IPS DF 6.9 (cell line): ENCODE results near the gene AMY1B.
"Not testable (repeated sequence)": the region's sequence is repeated elsewhere in the genome, so short reads cannot be mapped to it uniquely, and the experiment has no call there.

Source experiments
- DNase-seq: peaks from one replicate; pipeline ENCODE4 v3.0.0-alpha.2; 2013; ENCODE audit warnings: low read depth, low spot score
- H3K27ac ChIP-seq: one replicate; pipeline ENCODE4 v1.5.1; 2013; ENCODE audit warnings: low read length, control low read depth
- H3K27me3 ChIP-seq: 2 replicates; pipeline ENCODE4 v1.6.1; 2013; ENCODE audit warnings: mild to moderate bottlenecking, low read length; ENCODE audit not compliant: control insufficient read depth, insufficient read depth
- H3K36me3 ChIP-seq: 2 replicates; pipeline ENCODE4 v1.6.1; 2013; ENCODE audit warnings: low read length; ENCODE audit not compliant: control insufficient read depth, insufficient read depth
- H3K4me1 ChIP-seq: 2 replicates; pipeline ENCODE4 v1.6.1; 2013; ENCODE audit warnings: low read length; ENCODE audit not compliant: control insufficient read depth, insufficient read depth
- H3K4me3 ChIP-seq: 2 replicates; pipeline ENCODE4 v1.5.1; 2013; ENCODE audit warnings: mild to moderate bottlenecking, low read length
- H3K9me3 ChIP-seq: 2 replicates; pipeline ENCODE4 v1.6.1; 2013; ENCODE audit warnings: low read length, inconsistent platforms; ENCODE audit not compliant: control insufficient read depth, insufficient read depth
- WGBS: extraction: QIAGEN DNeasy Blood & Tissue Kit; methylation state at CpG from one replicate; pipeline ENCODE4 v1.1.7; 2013; ENCODE audit warnings: mixed read lengths, missing lambda C conversion rate; ENCODE audit not compliant: insufficient read length, insufficient coverage; 5-methylcytosine and 5-hydroxymethylcytosine counted together

AMY1B gene

GRCh38 chr1:103697430-103697829 is 1.4 kb upstream of the AMY1B start:
- not testable (repeated sequence) for H3K27ac ChIP-seq, H3K4me1 ChIP-seq, DNase-seq, H3K36me3 ChIP-seq, H3K9me3 ChIP-seq, H3K27me3 ChIP-seq, H3K4me3 ChIP-seq
- WGBS, result no CpG with 5 or more reads among the region's 6 CpGs

DNA sequence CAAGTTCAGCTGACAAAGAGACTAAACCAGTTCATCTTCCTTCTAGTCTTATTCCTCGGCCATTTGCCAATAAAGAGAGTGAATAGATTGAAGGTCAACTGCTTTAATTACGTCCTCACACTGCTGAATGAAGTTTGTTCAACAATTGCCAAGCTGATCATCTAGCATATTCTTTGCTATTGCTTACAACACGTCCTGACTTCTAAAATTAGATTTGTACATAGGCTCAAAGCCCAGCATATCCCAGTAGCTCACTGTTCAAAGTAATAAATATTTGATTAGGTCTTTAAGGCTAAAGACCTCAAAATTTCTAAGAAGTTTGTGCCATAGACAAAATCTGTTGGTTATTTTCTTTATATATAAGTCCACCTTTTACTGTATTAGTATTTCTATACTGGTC is 19.7 kb downstream of the AMY1B start:
- WGBS, result no CpG with 5 or more reads among the region's 3 CpGs
- not testable (repeated sequence) for H3K27ac ChIP-seq, H3K4me3 ChIP-seq, H3K36me3 ChIP-seq, H3K27me3 ChIP-seq, H3K4me1 ChIP-seq, DNase-seq, H3K9me3 ChIP-seq

GRCh38 chr1:103655460-103655859 is 40.5 kb downstream of the AMY1B start, which contains the start of gene AMY1A:
AMY1A (plus strand) TSS chr1:103655760; CDS start chr1:103656331, 571 bp downstream.
- no CpG with 5 or more reads among the region's 5 CpGs for WGBS
- H3K27me3 ChIP-seq, H3K9me3 ChIP-seq, H3K4me3 ChIP-seq, H3K27ac ChIP-seq, DNase-seq, H3K4me1 ChIP-seq, H3K36me3 ChIP-seq: not testable (repeated sequence)

DNA sequence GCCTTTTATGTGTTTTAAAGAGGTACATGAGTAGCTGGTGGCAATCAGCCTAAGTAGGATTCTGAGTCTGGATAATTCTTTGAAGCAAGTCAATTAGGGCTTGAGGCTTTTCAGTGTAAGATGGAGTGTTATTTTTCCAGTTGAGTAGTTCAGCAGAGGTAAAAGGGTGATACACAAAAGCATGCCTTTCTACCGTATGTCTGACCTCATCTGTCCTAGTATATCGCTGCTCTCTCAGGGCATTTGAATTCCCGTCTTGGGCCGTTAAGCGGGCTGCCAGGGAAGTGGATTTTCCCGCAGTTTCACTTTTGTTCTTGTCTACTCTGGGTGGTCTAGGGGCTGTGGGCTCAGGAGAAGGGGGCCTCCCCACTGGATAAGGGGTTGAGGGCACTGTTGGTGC is 41.9 kb downstream of the AMY1B start:
- H3K27me3 ChIP-seq, H3K36me3 ChIP-seq, DNase-seq, H3K27ac ChIP-seq, H3K4me3 ChIP-seq, H3K9me3 ChIP-seq, H3K4me1 ChIP-seq: not testable (repeated sequence)
- no CpG with 5 or more reads among the region's 6 CpGs for WGBS

GRCh38 chr1:103650889-103651288 is 45.1 kb downstream of the AMY1B start:
- not testable (repeated sequence) for H3K9me3 ChIP-seq, H3K27me3 ChIP-seq, H3K4me3 ChIP-seq, H3K4me1 ChIP-seq, DNase-seq, H3K27ac ChIP-seq, H3K36me3 ChIP-seq
- WGBS, result no CpG with 5 or more reads among the region's 4 CpGs

DNA sequence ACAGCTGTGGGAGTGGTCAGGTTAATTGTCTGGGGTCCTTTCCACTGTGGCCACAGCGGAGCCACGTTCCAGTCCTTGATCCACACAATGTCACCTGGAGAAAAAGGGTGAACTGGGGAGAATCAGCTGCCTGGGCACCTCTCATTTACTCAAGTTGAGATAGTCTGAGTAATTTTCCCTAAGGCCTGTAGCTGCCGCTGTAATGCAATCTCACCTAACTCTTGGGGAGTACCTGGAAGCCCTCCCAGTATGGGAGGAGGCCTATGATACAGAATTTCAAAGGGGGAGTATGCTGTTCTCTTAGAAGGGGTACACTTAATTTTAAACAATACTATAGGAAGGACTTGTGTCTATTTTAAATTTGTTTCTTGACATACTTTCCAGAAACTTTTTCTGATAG is 45.7 kb downstream of the AMY1B start:
- not testable (repeated sequence) for H3K27me3 ChIP-seq, H3K4me1 ChIP-seq, H3K36me3 ChIP-seq, DNase-seq, H3K27ac ChIP-seq, H3K9me3 ChIP-seq, H3K4me3 ChIP-seq
- no CpG with 5 or more reads among the region's 3 CpGs for WGBS

DNA sequence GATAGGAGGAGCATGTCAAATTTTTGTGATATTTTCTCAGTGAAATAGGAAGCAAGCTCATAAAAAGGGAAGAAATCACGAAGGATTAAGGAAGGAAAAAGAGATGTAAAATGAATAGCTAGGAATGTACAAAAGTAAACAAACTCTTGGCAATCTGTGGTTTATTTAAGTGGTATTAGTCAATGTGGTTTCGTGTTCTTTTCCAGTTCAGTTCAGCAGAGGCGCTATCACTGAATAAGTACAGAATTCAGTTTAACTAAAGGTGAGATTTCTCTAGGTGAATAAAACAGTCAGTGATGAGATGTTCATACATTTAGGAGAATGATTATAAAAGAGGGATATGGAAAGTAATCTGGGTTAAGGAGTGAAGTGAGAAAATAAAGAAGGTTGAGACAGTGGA is 52.1 kb downstream of the AMY1B start:
- no CpG with 5 or more reads among the region's 3 CpGs for WGBS
- H3K4me3 ChIP-seq, result not testable (repeated sequence)

DNA sequence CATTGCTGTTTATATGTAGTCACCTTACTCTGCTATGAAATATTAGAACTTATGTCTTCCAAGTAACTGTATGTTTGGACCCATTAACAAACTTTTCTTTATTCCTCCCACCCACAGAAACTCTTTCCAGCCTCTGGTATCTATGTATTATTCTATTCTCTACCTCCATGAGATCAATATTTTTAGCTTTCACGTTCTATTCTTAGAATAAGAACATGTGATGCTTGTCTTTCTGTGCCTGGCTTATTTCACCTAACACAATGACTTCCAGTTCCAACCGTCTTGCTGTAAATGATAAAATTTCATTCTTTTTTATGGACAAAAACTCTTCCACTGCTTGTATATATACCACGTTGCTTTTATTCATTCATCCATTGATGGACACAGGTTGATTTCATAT is 54.8 kb downstream of the AMY1B start:
- not testable (repeated sequence) for H3K4me3 ChIP-seq, H3K4me1 ChIP-seq, DNase-seq, H3K9me3 ChIP-seq, H3K36me3 ChIP-seq, H3K27ac ChIP-seq, H3K27me3 ChIP-seq
- whole genome bisulfite sequencing, result no CpG with 5 or more reads among the region's 3 CpGs

More for the DNA sequence above, 52.1 kb downstream of the AMY1B start:
- DNase-seq, H3K4me1 ChIP-seq, H3K36me3 ChIP-seq, H3K27ac ChIP-seq, H3K27me3 ChIP-seq, H3K9me3 ChIP-seq: not testable (repeated sequence)
